Left kidney (tissue), 2 donors: ENCODE data around the gene LDLRAD2. TPM values are rescaled to one million over a fixed set of nuclear protein-coding genes. Genes with fewer than 3 reads are reported as not detected.
"Not testable (repeated sequence)": the region's sequence is repeated elsewhere in the genome, so short reads cannot be mapped to it uniquely, and the experiment has no call there.

ENCODE experiments used
- DNase-seq: peaks from one replicate; pipeline ENCODE4 v3.0.0-alpha.2; 2013
- polyA plus RNA-seq: library from polyadenylated mRNA; unstranded; fragments of 120-200 nt; gene quantifications from one replicate; pipeline ENCODE4 v1.2.1, GENCODE V29; 2013; ENCODE audit not compliant: insufficient read length

LDLRAD2 gene
- polyA plus RNA-seq, 1 donor = 4.6 TPM

DNA sequence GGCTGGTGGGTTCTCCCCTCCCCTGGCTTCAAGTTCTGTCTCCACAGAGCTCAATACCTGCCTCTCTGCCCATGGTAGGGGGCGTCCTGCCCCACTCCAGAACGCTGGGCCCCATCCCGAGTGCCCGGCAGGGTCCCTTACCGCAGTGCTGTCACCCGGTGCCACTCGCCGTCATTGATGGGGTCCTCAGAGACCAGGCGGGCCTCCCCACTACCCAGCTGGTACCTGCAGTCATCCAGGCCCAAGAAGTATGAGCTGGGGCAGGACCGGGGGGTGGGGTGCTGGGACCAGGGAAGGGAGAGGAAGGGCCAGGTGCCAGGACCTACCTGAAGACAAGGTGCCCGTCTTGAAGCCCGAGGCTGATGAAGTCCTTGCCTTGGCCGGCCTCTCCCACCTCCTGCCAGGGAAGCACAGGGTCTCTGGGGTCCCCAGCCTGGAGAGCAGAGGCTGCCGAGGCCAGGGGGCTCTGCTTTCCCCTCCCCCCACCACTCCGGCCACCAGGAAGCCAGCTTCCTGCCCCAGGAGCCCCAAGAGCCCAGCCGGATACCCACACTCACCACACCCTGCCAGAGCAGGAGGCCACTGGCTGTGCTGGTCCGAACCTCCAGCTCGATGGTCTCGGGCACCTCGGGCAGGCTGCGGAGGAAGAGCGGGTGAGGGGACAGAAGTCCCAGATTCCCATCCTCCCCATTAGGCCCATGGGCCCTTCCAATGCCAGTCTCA is 12.1 kb downstream of the LDLRAD2 start:
- no peak for DNase-seq

DNA sequence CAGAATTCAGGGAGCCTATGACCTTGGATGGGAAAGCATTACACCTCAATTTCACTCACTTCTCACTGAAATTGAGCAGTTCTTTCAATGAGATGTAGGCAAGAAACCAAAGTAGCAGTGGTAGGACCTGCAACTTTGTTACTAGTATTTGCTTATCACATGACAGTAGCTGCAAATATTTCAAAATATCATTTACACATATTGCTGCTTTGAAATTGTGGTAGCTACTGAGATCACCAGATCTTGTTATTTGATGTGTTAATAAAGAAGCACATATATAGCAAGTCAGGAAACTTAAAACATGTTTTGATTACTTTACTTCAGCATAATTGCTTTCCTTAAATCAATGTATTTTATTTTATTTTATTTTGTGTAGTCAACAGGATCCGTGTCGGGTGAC is 12.9 kb downstream of the LDLRAD2 start:
- no peak for DNase-seq

DNA sequence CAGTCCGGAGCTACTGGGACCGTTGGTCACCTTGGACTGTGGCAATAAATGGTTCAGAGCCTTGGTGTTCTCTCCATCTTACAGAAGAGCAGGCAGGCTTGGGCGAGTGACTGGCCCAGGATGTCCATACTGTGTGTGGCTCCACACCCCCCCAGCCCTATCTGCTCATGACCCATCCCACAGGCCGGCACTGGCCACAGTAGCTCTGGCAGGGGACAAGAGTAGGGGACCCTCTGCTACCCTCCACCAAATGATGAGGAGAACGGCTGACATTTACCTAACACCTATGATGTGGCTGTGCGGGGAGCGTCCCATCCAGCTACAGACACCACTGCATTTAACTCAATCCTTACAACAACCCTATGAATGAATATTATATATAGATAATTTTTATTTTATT is 13.3 kb downstream of the LDLRAD2 start:
- no peak for DNase-seq

DNA sequence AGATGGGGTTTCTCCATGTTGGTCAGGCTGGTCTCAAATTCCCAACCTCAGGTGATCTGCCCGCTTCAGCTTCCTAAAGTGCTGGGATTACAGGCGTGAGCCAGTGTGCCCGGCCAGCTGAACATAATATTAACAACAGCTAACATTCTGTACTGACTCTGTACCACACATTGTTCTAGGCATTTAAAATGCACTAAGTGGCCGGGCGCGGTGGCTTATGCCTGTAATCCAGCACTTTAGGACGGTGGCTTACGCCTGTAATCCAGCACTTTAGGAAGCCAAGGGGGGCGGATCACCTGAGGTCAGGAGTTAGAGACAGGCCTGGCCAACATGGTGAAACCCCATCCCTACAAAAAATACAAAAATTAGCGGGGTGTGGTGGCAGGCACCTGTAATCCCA is 14.6 kb downstream of the LDLRAD2 start:
- not testable (repeated sequence) for DNase-seq

DNA sequence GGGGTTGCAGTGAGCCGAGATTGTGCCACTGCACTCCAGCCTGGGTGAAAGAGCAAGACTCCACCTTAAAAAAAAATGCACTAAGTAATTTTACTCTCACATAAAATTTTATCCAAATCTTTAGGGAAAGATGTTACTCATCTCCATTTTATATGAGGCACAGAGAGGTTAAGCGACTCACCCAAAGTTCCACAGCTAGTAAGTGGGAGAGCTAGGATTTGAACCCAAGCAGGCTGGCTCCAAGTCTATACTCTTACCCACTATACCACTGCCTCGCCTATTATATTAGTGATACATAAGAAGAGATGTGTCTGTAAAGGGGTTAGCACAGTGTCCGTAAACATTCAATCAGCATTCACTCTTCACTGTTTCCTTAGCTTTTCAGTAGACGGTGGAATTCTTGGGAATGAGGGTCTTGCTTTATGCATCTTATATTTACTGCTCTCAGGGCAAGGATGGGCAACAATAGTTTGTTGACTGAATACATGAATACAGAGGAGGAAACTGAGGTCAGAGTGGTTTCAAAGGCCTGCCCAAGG is 15.1 kb downstream of the LDLRAD2 start:
- DNase-seq = no peak

DNA sequence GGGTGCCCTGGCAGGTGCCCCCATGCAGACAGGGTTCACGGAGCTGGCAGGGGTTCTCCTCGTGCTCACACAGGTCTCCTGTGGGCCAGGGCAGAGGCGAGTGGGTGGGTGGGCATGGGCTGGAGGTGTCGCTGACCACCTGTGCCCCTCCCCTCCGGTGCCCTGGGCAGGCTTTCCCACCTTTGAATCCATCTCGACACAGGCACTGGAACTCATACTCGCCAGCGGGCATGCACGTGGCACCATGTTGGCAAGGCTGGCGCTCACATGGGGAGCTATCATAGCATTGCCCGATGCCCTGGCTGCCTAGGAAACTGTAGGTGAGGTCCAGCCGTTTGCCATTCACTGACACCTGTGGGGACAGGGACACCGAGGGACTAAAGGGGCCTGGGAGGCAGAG is 16.0 kb downstream of the LDLRAD2 start:
- no peak for DNase-seq

DNA sequence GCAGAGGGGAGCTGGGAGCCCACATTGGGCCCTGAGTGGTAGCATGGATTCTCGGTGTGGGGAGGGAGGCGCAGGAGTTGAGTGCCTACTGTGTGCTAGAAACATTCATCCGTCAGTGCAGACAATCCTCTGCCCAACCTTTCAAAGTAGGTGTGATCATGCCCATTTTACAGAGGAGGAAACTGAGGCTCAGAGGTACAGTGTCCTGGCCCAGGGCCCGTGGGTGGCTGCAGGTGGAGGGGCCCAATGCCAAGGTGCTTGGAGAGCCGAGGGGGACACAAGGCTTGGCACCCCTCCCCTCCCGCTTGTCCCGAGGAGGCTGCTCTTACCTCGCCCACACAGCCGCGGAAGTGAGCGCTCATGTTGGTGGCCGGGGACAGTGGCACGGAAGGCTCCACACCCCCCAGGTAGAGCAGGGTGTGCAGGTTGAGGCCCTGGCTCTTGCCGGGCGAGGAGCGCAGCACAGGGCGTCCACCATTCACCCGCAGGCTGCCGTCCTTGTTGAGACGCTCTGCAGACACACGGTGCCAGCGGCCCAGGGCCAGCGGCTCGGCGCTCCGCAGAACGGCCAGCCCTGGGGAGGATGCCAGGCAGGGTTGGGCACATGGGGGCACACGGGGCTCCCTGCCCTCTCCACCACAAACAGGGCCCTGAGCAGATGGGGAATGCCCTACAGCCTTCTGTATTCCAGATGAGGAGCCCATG is 16.6 kb downstream of the LDLRAD2 start:
- DNase-seq = no peak

DNA sequence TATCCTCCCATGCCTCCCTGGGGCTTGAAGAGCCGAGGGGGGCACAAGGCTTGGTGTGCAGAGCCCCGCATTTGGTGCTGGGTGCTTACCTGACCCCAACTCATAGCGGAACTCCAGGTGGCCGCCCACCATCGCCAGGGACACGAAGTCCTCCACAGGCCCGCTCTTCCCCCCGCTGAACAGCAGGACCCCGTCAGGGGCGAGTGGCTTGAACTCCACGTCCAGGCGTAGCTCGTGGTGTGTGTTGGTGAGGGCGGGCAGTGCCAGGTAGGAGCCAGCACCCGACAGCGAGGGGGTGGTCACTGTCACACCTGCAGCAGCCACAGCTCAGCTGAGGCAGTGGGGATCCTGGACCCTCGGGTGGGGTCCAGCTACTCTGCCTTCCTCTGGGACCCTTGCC is 17.2 kb downstream of the LDLRAD2 start:
- no peak for DNase-seq

DNA sequence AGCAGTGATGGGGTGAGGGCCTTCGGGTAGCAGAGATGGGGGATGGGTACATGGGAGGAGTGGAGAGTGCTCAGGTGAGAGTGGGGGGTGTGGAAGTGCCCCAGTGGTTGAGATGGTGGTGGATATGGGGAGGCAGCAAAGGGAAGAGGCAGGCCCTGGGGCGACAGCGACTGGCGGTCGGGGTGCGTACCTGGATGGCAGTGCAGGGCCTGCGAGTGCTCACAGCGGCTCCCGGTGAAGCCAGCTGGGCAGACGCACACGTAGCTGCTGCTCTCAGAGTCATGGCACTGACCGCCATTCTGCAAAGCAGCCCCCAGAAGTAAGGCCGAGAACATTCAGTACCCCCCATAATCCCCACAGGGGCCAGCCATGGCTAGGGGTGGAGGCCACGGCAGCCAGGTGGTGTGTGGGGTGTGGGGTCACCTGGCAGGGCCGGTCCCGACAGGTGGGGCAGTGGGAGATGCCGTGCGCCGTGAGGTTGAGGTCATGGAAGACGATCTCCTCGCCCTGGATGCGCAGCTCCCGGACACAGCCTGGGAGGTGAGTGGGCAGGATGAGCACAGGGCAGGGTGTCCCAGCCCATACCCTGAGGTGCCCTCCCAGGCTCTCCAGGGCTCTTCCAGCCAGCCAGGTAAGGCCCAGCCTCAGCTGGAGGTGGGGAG is 18.9 kb downstream of the LDLRAD2 start:
- DNase-seq = no peak

DNA sequence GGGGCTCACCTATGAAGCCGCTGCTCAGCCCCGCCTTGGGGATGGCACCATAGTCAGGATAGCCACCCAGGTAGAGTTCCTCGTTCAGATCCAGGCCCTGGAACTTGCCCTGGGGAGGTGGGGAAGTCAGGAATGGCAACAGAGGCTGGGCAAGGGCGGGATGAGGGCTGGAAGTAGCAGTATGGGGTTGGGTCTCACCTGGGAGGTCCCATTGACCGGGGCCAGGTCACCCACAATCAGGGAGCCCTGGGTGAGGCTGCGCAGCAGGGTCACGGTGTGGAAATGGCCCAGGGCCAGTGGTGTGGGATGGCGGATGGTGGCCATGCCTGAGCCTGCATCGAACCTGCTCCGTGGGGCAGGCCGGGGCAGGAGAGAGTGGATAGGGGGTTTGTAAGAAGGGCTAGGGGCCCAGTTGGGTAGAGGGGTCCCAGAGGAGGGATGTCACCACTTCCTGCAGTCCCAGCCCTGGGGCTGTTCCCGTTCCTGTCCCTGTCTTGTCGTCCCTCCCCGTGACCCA is 19.4 kb downstream of the LDLRAD2 start:
- no peak for DNase-seq

DNA sequence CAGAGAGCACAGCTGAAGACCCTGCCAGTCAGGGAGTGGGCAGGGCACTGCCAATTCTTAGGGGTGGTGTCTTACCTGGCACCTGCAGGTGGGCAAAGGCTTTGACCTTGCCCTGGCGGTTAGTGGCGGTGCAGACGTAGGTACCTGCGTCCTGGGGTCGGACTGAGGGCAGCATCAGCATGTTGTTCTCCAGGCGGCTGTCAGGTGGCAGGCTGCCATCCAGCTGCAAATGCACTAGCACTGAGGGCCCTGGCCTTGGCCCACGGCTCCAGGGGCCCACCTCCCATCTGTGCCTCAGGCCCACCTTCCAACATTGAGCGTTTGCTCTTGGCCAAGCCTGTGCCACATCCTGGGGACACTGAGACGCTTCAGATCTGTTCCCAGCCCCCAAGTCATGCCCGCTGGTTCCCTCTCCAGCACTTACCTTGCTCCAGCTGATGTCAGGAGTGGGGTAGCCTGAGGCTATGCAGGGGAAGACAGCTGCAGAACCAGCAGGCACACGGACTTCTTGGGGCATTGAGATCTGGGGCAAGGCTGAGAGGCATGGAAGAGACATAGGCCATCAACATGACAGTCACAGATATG is 21.4 kb downstream of the LDLRAD2 start:
- no peak for DNase-seq

DNA sequence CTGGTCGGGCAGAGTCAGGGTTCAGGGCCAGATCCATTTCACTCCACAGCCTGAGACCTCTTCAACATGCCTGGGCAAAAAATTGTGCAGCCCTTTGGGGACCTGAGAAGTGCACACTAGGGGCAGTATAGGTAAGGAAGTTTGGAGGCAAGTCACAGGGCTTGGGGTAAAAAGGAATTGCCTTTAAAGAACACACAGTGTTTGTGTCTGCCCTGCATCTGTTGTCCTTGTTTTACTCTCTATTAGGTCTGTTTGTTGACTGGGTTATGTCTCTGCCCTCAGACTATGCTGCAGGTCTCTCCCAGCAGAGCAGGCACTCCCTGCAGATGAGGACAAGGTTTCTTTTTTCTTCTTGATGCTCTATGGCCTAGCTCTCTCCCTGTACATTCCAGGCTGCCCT is 22.0 kb downstream of the LDLRAD2 start:
- DNase-seq = no peak

DNA sequence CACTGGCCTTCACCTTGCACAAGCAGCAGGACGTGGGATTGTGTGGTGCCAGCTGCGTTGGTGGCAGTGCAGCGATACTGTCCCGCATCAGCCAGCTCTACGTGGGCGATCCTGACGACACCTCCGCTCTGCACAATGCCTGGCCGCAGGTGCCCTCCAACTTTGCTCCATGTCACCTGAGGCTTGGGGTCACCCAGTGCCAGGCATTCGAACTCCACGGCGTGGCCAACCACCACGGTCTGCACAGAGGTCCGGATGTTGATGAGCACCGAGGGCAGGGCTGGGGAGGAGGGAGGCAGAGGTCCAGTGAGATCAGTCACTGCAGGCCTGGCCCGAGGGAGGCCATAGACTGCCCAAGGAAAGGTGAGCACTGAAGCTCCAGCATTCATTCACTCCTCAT is 22.6 kb downstream of the LDLRAD2 start:
- no peak for DNase-seq

DNA sequence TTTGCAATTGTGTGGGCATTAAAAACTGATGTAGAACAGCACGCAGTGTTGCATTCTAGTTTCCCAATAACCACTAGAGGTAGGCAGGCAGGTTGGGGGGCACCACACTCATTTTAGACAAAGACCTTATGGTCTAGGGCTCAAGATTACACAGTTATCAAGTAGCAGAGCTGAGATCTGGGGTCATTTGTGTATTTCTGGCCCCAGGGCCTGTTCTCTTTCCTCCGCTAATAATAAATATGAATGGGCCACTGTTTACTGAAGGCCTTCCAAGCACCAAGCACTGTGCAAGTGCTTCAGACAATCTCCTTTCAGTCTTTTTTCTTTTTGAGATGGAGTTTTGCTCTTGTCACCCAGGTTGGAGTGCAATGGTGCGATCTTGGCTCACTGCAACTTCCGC is 23.9 kb downstream of the LDLRAD2 start:
- no peak for DNase-seq

DNA sequence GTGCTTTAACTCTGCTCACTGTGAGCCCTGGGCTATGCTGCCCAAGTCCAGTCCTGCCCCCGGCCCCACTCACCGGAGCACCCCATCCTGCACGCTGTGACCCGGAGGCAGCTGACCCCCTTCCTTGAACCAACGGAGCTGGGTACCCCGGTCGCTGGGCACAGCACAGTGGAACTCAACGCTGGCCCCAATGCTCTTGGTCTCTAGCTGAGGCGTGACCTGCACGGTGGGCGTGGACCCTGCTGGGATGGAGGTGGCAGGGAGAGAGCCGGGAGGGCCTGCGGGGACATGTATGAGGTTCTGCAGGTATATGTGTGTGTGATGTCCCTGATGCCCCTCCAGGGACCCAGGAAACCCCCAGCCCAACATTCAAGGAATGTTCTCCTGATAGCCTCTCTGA is 24.7 kb downstream of the LDLRAD2 start:
- no peak for DNase-seq

DNA sequence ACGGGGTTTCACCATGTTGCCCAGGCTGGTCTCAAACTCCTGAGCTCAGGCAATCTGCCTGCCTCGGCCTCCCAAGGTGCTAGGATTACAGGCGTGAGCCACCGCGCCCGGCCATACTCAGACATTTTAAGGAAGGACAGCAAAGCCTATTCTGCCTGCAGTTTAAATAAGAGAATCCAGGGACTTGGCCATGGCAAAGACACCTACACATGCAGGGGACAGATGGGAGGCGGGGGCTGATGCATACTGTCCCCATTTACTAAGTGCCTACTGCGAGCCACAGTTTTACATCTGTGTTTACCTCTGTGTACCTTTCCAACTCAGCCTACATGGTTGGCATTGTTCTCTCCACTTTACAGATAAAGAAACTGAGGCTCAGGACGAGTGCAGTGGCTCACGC is 25.4 kb downstream of the LDLRAD2 start:
- DNase-seq = no peak

DNA sequence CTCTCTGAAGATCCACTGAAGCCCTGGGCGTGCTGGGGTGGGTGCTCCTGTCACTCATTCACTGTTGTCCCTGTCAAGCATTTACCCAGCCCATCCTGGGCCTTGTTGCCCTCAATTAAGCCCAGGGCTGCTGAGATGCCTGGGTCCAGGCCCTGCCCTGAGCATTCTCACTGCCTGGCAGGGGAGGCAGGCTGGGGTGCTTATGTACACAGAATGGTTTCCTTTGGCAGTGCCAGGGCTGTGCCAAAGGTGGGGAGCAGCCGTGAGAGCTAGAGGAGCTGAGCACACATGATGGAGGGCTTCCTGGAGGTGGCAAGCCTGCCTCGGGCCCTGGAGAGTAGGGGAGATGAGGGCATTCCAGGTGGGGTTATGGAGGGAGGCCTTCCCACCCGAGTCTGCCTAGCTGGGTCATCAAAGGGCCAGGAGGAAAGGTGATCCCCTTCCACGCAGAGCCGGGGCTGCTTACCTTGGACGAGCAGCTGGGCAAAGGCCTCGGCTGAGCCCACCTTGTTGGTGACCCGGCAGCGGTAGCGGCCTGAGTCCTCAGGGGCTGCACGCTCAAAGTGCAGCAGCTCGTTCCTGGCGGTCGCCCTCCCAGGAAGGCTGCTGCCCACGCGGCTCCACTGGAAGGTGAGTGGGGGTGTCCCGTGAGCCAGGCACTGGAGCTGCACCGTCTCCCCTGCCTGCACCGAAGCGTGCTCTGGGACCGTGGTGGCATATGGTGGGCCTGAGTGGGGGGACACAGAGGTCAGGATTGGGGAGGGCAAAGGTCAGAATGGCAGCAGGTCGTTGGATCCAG is 26.5 kb downstream of the LDLRAD2 start:
- DNase-seq = no peak

DNA sequence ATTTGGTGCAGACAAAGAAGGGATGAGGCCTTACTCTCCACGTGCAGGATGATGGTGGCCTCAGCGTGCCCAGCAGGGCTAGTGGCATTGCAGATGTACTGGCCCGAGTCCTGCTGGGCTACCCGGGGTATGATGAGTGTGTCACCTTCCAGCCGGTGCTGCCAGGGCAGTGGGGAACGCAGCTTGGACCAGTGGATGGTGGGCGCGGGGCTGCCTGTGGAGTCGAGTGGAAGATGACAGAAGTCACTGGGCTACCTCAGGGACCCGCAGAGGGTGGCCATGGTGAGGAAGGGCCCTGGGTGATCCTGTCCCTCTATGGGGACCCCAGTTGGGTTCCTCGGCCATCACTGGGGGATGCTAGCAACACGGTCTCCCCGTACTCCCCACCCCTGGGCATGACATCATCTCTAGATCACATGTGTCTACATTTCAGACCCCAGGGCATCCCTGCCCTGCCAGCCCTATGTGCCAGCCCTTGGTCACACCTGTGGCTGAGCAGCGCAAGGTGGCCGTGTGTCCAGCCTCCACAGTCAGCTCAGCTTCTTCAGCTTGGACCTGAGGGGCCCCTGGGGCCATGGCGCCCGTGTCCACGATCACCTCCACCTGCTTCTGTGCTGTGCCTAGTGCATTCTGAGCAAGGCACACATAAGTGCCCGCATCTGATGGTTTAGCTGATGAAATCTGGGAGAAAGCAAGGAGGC is 27.4 kb downstream of the LDLRAD2 start:
- DNase-seq = no peak

DNA sequence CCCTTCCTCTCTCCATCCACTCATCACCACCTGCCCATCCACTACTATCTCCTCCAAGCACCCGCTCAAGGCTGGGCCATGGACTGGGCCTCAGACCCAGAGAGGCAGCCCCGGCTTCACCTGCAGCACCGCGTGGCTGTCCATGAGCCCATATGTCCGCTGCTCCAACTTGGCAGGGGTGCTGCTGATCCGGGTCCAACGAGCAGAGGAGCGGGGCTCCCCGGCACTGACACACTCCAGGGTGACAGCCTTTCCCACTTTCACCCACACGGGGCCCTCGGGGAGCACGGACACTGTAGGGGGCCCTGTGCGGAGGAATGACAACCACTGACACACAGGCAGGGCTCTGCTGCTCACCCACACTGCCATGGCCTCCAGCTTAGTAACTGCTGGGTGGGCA is 28.9 kb downstream of the LDLRAD2 start:
- DNase-seq = no peak

DNA sequence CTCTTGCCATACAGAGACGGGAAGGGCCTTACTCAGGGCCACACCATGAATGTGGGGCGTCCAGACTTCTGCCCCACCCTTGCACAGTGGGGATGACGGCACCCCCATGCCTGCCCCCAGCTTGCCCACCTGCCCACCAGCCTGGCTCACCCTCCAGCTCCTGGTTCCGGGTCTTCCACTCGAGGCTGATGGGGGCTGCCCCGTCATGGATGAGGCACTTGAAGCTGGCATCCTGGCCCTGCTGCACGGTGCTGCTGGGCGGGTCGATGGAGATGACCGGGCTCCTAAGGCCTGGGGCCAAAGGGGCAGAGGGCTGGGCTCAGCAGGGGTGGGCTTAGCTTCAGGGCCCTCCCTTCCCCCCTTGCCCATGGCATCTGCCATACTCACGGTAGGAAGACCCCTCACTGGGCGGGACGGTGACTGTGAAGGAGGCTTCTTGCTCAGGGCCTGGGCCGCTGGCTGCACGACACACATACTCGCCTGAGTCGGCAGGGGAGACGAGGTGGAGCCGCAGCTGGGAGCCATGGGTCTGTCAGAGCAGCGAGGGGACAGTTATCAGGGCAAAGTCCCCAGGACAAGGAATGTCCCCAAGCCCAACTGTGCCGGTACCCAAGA is 29.9 kb downstream of the LDLRAD2 start:
- no peak for DNase-seq
